ENCODE data around the gene SYTL4.

Gene SYTL4

DNA sequence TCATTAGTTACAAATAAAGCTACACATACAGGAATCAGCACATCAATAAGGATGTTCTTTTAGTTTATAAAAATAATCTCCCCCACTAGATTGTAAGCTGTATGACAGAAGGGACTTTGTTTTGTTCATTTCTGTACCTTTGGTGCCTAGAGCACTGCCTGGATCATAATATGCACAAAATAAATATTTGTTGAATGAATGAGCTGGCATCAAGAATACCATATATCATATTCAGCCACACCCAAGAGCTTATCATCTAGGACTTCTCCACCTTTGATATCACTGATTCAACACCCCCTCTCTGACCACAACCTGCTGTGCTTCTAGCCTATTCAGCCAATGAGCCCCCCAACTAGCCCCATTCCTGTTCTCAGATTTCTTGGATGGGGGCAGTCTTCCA lies 10.6 kb downstream of the SYTL4 start:
- H3K36me3 ChIP-seq (ENCODE audit: insufficient read depth, low read length), result no peaks in the 10 kb centered on the region
- no peak overlapping the region for H3K27ac ChIP-seq (ENCODE audit: low read depth, low read length)
- H3K9ac ChIP-seq (ENCODE audit: low read depth, low read length), result no peak overlapping the region
- no peaks in the 10 kb centered on the region for H3K4me1 ChIP-seq (ENCODE audit: insufficient read depth, low read length)
- peaks cover 2% of the 10 kb centered on the region; the same call in 1 of the 2 replicates for H3K9me3 ChIP-seq (ENCODE audit: insufficient read depth, low read depth, low read length)
- no peak overlapping the region for H3K4me3 ChIP-seq (ENCODE audit: low read length)
- H3K27me3 ChIP-seq (ENCODE audit: insufficient read depth, low read length), result no peaks in the 10 kb centered on the region

DNA sequence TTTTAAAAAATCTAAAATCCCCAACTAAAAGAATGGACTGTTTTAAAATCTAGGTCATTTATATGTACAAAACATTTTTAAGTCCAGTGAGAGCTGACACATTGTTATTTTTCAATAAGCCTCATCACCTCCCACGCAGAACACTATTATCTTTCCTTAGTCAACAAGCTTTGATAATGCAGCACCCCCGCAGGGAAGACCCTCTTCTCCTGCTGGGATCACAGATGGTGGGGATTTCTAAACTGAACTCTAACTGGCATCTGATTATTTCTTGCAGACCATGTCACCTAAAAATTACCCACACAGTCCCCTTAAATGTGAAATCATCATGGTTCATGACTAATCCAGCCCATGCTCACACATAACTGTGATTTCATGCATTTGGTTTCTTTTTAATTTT lies 11.6 kb downstream of the SYTL4 start:
- H3K27me3 ChIP-seq (ENCODE audit: insufficient read depth, low read length), result no peaks in the 10 kb centered on the region
- no peaks in the 10 kb centered on the region for H3K4me1 ChIP-seq (ENCODE audit: insufficient read depth, low read length)
- no peak overlapping the region for H3K27ac ChIP-seq (ENCODE audit: low read depth, low read length)
- H3K36me3 ChIP-seq (ENCODE audit: insufficient read depth, low read length), result no peaks in the 10 kb centered on the region
- H3K9ac ChIP-seq (ENCODE audit: low read depth, low read length), result no peak overlapping the region
- WGBS, result 36% methylated on average over 2 of the region's 2 CpGs
- no peak overlapping the region for H3K4me3 ChIP-seq (ENCODE audit: low read length)
- peaks cover 2% of the 10 kb centered on the region; the same call in 1 of the 2 replicates for H3K9me3 ChIP-seq (ENCODE audit: insufficient read depth, low read depth, low read length)

DNA sequence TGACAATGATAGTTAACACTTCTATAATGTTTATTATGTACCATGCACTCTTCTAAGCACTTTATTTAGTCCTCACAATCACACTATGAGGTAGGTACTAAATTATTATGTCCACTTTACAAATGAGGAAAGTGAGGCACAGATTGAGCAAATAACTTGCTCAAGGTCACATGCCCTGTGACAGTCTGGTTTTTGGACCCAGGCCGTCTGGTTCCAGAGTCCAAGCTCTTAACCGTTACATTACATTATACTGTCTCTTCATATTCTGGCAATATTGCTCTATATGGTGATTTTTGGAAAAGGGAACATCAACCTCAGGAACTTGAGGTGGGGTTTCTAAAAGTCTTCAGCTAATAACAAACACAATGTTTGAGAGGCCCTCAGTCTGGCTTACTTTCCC lies 12.8 kb downstream of the SYTL4 start:
- H3K9ac ChIP-seq (ENCODE audit: low read depth, low read length), result no peak overlapping the region
- H3K36me3 ChIP-seq (ENCODE audit: insufficient read depth, low read length), result no peaks in the 10 kb centered on the region
- 88% methylated on average over 1 of the region's 2 CpGs for WGBS
- no peaks in the 10 kb centered on the region for H3K4me1 ChIP-seq (ENCODE audit: insufficient read depth, low read length)
- H3K27ac ChIP-seq (ENCODE audit: low read depth, low read length), result no peak overlapping the region
- H3K27me3 ChIP-seq (ENCODE audit: insufficient read depth, low read length), result no peaks in the 10 kb centered on the region
- peaks cover 2% of the 10 kb centered on the region; the same call in 1 of the 2 replicates for H3K9me3 ChIP-seq (ENCODE audit: insufficient read depth, low read depth, low read length)
- H3K4me3 ChIP-seq (ENCODE audit: low read length), result no peak overlapping the region

DNA sequence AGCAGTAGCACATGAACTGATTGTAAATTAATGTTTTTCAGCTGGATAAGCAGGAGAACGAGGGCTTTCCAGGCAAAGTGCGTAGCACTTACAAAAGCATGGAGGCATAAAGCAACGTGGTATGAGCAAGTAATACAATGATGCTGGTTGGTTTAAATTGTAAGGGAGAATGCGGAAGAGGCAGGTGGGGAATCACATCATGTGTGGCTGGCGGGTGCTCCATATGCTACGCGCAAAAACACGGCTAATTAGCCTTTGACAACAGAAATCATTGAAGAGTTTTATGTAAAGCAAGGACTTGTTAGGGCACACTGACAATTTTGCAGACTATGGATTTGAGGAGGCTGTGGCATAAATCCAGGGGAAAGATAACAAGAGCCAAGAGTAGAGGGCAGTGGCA lies 14.6 kb downstream of the SYTL4 start:
- H3K36me3 ChIP-seq (ENCODE audit: insufficient read depth, low read length), result no peaks in the 10 kb centered on the region
- H3K4me1 ChIP-seq (ENCODE audit: insufficient read depth, low read length), result no peaks in the 10 kb centered on the region
- H3K9ac ChIP-seq (ENCODE audit: low read depth, low read length), result no peak overlapping the region
- no peaks in the 10 kb centered on the region for H3K27me3 ChIP-seq (ENCODE audit: insufficient read depth, low read length)
- H3K4me3 ChIP-seq (ENCODE audit: low read length), result no peak overlapping the region
- no peak overlapping the region for H3K27ac ChIP-seq (ENCODE audit: low read depth, low read length)
- H3K9me3 ChIP-seq (ENCODE audit: insufficient read depth, low read depth, low read length), result no peaks in the 10 kb centered on the region
- 92% methylated on average over 8 of the region's 8 CpGs for WGBS

DNA sequence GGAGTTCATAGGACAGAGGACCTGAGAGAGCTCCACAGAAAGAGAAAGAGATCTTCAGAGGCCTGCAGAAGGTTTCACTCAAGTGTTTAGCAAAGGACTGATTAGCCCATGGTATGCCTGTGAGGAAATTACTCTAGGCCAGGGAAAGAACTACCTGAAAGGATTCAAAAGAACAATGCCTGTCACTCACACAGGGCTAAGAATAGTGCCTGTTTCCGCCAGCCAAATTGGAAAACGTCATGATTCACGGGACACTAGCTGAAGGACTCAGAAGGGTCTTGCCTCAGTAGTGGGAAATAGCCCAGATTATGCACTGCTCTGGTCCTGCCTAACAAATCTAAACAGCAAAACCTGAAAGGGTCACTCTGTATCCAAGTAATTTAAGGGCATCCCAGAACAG lies 21.1 kb downstream of the SYTL4 start:
- 66% methylated on average over 3 of the region's 3 CpGs for WGBS
- H3K9ac ChIP-seq (ENCODE audit: low read depth, low read length), result no peak overlapping the region
- no peak overlapping the region for H3K4me3 ChIP-seq (ENCODE audit: low read length)
- no peaks in the 10 kb centered on the region for H3K27me3 ChIP-seq (ENCODE audit: insufficient read depth, low read length)
- H3K9me3 ChIP-seq (ENCODE audit: insufficient read depth, low read depth, low read length), result no peaks in the 10 kb centered on the region
- no peaks in the 10 kb centered on the region for H3K4me1 ChIP-seq (ENCODE audit: insufficient read depth, low read length)
- H3K36me3 ChIP-seq (ENCODE audit: insufficient read depth, low read length), result no peaks in the 10 kb centered on the region
- no peak overlapping the region for H3K27ac ChIP-seq (ENCODE audit: low read depth, low read length)

DNA sequence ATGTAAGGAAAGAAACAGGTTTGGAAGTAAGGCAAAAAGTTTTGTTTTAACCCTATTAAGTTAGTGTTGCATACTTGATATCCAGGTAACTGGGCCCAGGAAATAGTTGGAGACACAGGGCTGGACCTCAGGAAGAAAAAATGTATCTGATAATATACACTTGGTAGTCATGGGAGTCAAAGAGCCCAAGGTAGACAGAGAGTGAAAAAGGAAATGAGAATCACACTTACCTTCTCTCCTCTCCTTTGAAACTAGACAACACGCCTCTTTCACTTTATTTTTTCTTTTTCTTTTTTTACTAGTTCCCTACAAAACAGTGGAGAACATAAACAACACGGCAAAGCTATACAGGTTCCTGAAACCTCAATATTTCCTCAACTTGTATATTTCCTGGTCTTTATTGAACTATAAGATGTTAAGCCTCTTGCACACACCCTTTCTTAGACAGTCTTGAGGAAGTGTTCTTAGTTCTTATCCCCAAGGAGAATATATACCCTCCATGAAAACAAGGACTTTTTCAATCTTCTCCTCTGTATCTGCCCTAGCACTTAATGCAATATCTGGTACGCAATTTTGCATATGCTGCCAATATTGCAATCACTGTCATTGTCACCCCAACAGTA lies 27.2 kb downstream of the SYTL4 start:
- Histone ChIP-seq H3K27ac (ENCODE audit: low read depth, low read length) (no peak overlapping the region), H3K27me3 (ENCODE audit: insufficient read depth, low read length) (no peaks in the 10 kb centered on the region), H3K4me1 (ENCODE audit: insufficient read depth, low read length) (no peaks in the 10 kb centered on the region), H3K4me3 (ENCODE audit: low read length) (no peak overlapping the region), H3K9ac (ENCODE audit: low read depth, low read length) (no peak overlapping the region), H3K36me3 (ENCODE audit: insufficient read depth, low read length) (no peaks in the 10 kb centered on the region), H3K9me3 (ENCODE audit: insufficient read depth, low read depth, low read length) (no peaks in the 10 kb centered on the region)
- WGBS, result 59% methylated on average over 3 of the region's 3 CpGs

DNA sequence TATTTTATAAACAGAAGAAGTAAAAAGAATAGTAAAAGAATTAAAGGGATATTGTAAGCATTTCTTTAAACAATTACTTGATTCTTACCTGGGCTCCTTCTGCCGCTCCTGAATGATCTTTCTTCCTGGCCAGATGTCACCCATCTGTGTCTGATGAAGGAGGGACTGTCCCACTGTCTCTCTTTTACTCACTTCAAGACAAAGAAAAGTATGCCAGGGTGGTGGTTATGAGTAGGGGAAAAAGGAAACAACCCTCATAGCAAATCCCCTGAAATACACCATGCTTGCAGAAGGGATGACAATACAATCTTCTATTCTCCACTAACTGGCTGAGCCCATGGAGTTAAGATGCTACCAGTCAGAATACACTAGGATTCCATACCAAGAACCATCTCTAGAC lies 31.1 kb downstream of the SYTL4 start:
- WGBS, result no CpG with 5 or more reads among the region's 1 CpG

DNA sequence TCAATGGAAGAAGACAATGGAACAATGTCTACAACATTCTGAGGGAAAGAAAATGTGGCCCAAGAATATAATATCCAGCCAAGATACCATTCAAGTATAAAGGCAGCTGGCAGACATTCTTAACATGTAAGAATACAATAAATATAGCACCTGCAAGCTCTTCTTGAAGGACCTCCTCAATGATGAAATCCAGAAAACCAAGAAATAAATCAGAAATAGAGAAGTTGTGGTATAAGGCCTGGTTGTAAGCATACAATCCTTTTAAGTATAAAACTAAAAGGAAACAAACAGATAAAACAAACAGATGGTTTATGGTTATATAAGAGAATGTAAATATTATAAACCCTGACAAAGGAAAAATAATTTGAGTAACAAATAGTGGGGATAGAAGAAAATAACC lies 33.4 kb downstream of the SYTL4 start:
- no peak overlapping the region for H3K27ac ChIP-seq (ENCODE audit: low read depth, low read length)

More for the DNA sequence above, 31.1 kb downstream of the SYTL4 start:
- Histone ChIP-seq H3K9me3 (ENCODE audit: insufficient read depth, low read depth, low read length) (no peaks in the 10 kb centered on the region), H3K27me3 (ENCODE audit: insufficient read depth, low read length) (no peaks in the 10 kb centered on the region), H3K27ac (ENCODE audit: low read depth, low read length) (no peak overlapping the region), H3K4me3 (ENCODE audit: low read length) (no peak overlapping the region), H3K9ac (ENCODE audit: low read depth, low read length) (no peak overlapping the region), H3K36me3 (ENCODE audit: insufficient read depth, low read length) (no peaks in the 10 kb centered on the region), H3K4me1 (ENCODE audit: insufficient read depth, low read length) (no peaks in the 10 kb centered on the region)

DNA sequence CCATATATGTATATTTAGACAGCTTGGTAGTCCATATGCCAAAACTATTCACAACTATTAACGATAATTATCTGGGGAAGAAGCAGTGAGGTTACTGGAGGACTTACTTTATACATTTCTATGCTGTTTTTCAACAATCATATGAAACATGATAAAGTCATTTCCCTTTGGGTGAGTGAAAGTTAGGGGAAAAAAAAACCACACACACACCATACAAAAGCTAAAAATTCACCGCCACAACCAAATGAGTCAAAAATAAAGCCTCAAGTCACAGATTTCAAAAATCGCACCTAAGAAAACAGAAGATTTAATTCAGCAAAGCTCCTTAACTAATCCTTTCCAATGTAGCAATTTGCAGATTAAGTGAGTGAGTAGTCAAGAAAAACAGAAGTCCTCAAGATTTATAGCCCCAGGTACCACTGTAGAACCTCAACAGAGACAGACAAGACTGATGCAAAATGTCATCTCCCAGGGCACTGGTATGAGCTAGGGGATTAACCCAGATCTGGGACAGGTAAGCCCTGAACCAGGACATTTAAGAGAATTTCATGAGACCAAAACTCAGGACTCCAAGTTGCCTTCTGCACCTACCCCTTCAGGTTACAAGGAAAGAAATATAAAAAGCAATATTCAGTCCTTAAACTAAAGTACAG lies 35.1 kb downstream of the SYTL4 start:
- Histone ChIP-seq H3K27ac (ENCODE audit: low read depth, low read length) (no peak overlapping the region), H3K4me1 (ENCODE audit: insufficient read depth, low read length) (no peaks in the 10 kb centered on the region), H3K4me3 (ENCODE audit: low read length) (no peak overlapping the region), H3K36me3 (ENCODE audit: insufficient read depth, low read length) (no peaks in the 10 kb centered on the region), H3K9me3 (ENCODE audit: insufficient read depth, low read depth, low read length) (no peaks in the 10 kb centered on the region), H3K27me3 (ENCODE audit: insufficient read depth, low read length) (no peaks in the 10 kb centered on the region), H3K9ac (ENCODE audit: low read depth, low read length) (no peak overlapping the region)
- WGBS, result 96% methylated on average over 2 of the region's 3 CpGs

More for the DNA sequence above, 33.4 kb downstream of the SYTL4 start:
- Histone ChIP-seq H3K4me1 (ENCODE audit: insufficient read depth, low read length) (no peaks in the 10 kb centered on the region), H3K9me3 (ENCODE audit: insufficient read depth, low read depth, low read length) (no peaks in the 10 kb centered on the region), H3K36me3 (ENCODE audit: insufficient read depth, low read length) (no peaks in the 10 kb centered on the region), H3K27me3 (ENCODE audit: insufficient read depth, low read length) (no peaks in the 10 kb centered on the region), H3K9ac (ENCODE audit: low read depth, low read length) (no peak overlapping the region), H3K4me3 (ENCODE audit: low read length) (no peak overlapping the region)

DNA sequence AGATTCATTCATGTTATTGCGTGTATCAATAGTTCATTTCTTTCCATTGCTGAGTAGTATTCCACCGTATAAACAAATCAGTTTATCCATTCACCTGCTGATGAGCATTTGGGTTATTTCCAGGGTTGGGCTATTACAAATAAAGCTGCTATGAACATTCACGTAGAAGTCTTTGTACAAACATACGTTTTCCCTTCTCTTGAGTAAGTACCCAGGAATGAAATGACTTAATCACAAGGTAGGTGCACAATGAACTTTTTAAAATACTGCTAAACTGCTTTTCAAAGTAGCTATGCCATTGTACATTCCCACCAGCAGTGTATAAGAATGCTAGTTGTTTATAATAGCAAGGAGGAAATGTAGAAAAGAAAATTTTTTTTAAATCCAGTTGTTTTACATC lies 35.9 kb downstream of the SYTL4 start:
- no peak overlapping the region for H3K9ac ChIP-seq (ENCODE audit: low read depth, low read length)
- H3K4me1 ChIP-seq (ENCODE audit: insufficient read depth, low read length), result no peaks in the 10 kb centered on the region
- no peak overlapping the region for H3K27ac ChIP-seq (ENCODE audit: low read depth, low read length)
- no peaks in the 10 kb centered on the region for H3K27me3 ChIP-seq (ENCODE audit: insufficient read depth, low read length)
- no peaks in the 10 kb centered on the region for H3K36me3 ChIP-seq (ENCODE audit: insufficient read depth, low read length)
- no peaks in the 10 kb centered on the region for H3K9me3 ChIP-seq (ENCODE audit: insufficient read depth, low read depth, low read length)
- no peak overlapping the region for H3K4me3 ChIP-seq (ENCODE audit: low read length)
- 93% methylated on average over 3 of the region's 4 CpGs for WGBS

DNA sequence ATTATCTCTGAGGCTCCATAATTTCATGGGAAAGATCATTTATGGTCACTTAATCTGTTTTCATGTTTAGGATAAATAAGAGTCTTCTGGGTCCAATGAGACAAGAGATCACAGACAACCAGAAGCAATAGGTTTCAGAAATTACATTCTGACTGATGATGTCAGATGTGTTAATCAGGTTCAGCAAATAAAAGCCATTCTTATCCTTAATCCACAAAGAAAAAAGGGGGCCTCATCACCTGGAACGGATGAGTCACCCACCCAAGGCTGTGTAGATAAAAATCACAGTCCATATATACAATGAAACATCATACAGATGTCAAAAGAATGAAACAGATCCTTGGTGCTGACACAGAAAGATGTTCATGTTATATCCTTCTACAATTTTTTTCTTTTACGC lies 36.6 kb downstream of the SYTL4 start:
- H3K27ac ChIP-seq (ENCODE audit: low read depth, low read length), result no peak overlapping the region
- H3K9me3 ChIP-seq (ENCODE audit: insufficient read depth, low read depth, low read length), result no peaks in the 10 kb centered on the region
- no peak overlapping the region for H3K4me3 ChIP-seq (ENCODE audit: low read length)
- H3K9ac ChIP-seq (ENCODE audit: low read depth, low read length), result no peak overlapping the region
- H3K36me3 ChIP-seq (ENCODE audit: insufficient read depth, low read length), result no peaks in the 10 kb centered on the region
- no peaks in the 10 kb centered on the region for H3K27me3 ChIP-seq (ENCODE audit: insufficient read depth, low read length)
- WGBS, result 94% methylated on average over 1 of the region's 2 CpGs
- H3K4me1 ChIP-seq (ENCODE audit: insufficient read depth, low read length), result no peaks in the 10 kb centered on the region

DNA sequence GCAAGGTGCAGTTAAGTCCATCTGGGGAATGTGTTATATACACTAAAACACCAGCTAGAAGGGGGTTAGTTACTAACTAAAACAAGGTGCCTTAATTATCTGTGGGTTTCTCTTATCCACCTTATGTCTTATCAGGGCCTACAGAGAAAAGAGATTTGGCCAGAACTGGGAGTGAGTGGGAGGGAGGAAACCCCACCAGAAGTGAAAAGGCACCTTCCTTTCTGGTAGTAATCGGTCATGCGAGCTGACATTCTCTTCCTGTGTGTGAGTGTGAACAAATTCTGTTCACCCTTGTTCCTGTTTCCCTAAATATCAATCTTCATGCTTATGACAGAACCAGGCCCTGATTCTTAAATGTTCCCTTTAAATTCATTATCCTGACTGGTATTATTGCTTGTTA lies 44.4 kb downstream of the SYTL4 start:
- no peak overlapping the region for H3K27ac ChIP-seq (ENCODE audit: low read depth, low read length)
- 100% methylated on average over 2 of the region's 2 CpGs for WGBS
- H3K9ac ChIP-seq (ENCODE audit: low read depth, low read length), result no peak overlapping the region

More for the DNA sequence above, 44.4 kb downstream of the SYTL4 start:
- Histone ChIP-seq H3K4me3 (ENCODE audit: low read length) (no peak overlapping the region), H3K27me3 (ENCODE audit: insufficient read depth, low read length) (no peaks in the 10 kb centered on the region), H3K9me3 (ENCODE audit: insufficient read depth, low read depth, low read length) (no peaks in the 10 kb centered on the region), H3K4me1 (ENCODE audit: insufficient read depth, low read length) (no peaks in the 10 kb centered on the region), H3K36me3 (ENCODE audit: insufficient read depth, low read length) (no peaks in the 10 kb centered on the region)

Measured in HUES64 (cell line).